Frontal cortex (tissue), 4 donors: ENCODE results near the gene DSCAM. TPM values are rescaled to one million over a fixed set of nuclear protein-coding genes. Genes with fewer than 3 reads are reported as not detected.
"Not testable (repeated sequence)": the region's sequence is repeated elsewhere in the genome, so short reads cannot be mapped to it uniquely, and the experiment has no call there.

Source experiments
- DNase-seq, 2 donors: peaks; one replicate each; pipeline ENCODE4 v3.0.0; 2012; ENCODE audit warnings: low spot score in 2 of 2
- FAIRE-seq: peaks from 2 replicates; lab custom pipeline; 2012; peaks lifted over from hg19 to GRCh38; lab: Jason Lieb, UNC
- total RNA-seq: library from RNA; depleted of rRNA; stranded (reverse); fragments of >200 nt; gene quantifications from one replicate; pipeline ENCODE4 v1.2.3, GENCODE V29; 2014
- donor health status: control.
- donor health status: control.
- donor health status: control.

The DSCAM gene
- total RNA-seq, 1 donor from 2014 or later, result 11.8 TPM

DNA sequence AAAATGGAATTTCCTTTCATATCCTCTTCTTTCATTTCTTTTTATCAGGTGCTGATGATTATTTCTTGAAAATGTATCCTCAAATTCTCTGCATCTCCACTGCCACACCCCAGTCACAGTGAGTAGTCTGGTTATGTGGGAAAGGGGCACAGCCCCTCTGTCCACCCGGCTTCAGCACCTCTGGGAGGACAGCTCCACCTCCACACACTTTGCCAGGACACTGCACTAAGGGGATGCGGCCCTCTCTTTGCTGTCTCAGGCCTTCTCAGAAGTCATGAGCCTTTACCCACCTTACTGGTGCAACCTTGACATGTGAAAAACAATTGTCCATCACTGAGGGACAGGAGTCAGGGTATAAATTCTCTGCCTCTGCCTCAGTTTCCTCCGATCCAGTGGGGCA is 546.7 kb downstream of the DSCAM start:
- FAIRE-seq (no peak), DNase-seq (no peak)

DNA sequence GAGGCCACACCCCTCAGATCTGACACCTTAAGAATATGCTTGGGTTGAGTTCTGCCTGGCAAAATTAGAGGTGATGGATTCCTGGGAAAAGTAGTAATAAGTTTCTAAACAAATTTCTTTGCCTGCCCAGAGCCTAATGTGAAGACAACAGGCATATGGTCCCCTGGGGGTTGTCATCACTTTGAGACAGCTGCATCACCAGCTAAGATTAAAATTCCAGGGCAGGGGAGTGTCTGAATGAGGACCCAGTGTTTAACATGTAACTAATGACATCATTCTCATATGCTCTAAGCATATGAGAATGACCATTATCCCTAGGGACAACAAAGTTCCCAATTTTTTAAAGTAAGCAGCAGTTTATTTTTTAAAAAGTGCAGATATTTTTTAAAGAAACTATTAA is 547.5 kb downstream of the DSCAM start:
- FAIRE-seq, result no peak

DNA sequence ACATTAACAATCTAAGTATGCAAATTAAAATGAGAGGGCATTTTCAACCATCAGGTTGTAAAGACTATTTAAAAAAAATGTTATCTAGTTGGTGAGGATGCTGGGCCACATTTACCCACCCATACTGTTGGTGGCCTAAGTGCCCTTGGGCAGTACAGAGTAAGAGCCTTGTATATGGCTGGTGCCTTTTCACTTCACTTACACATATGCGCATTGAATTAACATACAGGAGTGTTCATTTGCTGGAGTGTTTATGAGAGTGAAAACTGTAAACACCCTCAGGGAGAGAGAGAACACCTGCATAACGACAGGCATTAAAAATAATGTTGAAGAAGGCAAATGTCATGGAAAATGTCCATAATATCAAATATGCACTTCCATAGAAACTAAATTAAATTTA is 552.6 kb downstream of the DSCAM start:
- FAIRE-seq (no peak), DNase-seq (no peak)

More for the DNA sequence above, 547.5 kb downstream of the DSCAM start:
- no peak for DNase-seq

DNA sequence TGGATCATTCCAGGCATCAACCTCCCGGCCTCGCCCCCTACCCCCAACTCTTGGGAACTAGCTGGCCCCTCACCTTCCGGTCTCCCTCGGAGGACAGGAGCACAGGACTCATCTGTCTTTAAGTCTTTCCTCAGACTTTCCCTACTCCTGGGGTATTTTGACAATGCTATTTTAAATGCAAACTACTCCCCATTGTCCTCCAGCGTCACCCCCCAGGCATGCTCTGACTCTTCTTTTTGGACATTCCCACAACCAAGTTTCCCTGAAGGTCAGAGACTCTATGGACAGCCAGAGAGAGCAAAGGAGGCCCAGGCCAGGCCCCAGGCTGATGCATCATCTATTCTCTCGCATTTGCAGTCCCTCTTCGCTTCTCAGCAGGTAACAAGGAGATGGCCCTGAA is 555.4 kb downstream of the DSCAM start:
- DNase-seq (no peak), FAIRE-seq (no peak)

DNA sequence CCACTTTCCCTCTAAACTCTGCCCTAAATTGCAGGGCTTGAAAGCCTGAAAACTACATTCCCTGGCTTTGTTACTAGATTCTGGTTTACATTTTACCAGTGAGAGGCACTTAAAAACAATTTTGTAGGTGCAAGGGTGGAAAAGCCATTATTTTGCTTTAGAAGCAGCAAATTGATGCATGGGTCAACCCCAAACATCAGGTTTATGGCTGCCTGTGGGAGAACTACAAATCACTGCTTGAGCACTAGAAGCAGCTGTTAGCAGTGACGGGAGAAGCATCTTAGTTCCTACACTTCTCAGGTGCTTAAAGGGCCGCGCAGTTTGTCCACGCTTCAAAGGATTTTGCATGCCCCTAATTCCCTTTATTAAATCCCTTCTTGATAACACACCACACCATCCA is 562.5 kb downstream of the DSCAM start:
- no peak for FAIRE-seq

DNA sequence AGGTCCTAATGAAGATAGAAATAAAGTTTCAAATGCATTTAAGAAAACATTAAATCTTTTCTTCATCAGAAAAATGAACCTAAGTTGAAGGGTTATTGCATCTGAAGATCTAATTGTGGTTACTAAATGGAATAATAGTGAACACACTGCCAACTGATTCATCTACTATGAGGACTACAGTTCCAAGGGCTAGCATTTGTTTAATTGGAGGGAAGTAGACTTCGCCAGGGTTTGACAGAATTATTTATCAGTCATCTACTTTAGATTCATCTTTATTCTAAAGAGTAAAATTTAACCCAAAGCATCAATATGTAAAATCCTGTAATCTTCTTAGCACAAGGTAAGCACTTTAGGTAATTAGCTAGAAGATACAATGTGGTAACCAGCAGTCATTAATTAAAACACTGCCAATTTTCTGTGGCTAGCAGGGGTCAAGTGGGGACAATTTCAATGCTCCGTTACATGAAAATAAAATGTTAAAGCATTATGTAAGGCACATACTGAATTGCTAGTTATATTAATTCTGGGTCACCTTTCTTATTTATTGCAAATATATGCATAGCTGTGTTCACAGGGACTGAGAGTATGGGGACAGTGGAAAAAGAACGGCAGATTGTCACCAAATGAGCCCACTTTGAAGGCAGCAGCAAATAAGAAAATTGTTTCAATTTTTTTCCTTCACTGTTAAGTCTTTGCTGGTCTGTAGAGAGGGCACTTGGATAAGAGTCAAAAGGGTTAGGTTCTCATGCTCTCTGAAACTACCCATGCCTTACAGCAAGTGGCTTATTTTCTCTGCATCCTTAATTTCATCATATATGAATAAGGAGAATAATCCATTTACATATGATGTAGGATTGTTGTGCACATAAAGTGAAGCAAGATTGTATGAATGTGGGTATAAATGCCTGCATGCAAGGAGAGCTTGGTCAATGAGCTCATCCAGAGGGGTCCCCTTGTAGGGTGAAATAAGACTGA is 563.8 kb downstream of the DSCAM start:
- FAIRE-seq (no peak), DNase-seq (no peak)

More for the DNA sequence above, 562.5 kb downstream of the DSCAM start:
- DNase-seq, result no peak

DNA sequence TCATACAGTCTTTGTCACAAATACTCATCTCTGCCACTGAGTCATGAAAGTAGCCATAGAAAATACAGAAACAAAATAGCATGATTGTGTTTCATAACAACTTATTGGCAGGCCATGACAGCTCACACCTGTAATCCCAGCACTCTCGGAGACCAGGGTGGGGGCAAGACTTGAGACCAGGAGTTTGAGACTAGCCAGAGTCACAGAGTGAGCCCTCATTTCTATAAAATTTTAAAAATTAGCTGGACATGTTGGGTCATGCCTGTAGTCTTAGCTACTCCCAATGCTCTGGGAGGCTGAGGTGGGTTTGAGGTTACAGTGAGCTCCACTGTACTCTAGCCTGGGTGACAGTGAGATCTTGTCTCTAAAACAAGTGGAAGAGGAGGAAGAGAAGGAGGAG is 568.6 kb downstream of the DSCAM start:
- FAIRE-seq (no peak), DNase-seq (no peak)

DNA sequence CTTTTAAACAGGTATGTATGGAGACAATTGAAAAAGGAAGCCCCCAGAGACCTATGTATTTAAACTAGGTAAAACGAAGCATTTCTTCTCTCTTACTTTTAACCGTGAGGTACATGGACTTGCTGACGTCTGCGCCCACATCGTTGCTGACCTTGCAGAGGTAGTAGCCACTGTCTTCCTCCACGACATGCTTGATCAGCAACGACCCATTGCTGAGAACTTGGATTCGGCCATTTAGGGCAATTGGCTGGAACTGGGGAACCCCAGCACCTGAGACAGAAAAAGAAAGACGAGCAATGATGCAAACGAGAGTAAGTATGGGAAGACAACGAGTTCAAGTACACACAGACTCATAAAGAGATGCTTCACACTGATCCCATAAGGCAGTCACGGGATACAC is 571.0 kb downstream of the DSCAM start:
- FAIRE-seq, result no peak
- no peak for DNase-seq

DNA sequence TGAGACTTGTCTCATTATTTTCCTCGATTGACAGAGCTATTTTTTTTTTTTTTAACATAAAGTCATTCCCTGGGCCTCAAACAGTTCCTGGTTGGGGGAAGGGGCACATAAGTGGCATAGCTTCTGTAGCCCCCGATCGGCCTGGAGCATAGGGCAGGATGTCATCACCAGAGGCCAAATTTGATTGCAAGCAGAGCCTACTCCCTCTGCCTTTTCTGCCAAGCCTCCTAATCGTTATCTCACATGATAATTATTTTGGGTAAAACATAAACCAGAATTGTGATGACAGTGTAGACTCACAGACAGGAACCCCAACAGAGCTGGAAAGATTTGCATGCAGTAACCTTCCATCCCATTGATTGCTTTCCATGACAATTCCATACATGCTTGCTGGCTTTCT is 574.9 kb downstream of the DSCAM start:
- FAIRE-seq, result no peak
- no peak for DNase-seq

DNA sequence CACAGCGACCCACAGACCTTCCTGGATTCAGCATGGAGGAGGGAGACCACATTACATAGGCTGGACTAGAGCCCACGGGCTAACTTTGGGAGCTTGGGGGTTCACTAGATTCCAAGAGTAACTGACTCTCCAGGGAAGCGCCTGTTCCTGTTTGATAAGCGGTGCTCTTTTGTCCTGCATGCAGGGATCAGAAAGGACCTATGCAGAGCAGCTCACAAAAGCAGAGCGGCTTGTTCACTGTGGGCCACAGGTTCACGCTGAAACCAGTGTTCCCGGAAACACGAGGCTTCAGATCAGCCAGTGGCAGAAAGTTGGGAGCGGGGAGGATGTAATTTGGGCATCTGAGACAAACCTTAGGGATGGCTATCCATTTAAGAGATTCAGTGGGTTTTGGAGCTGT is 575.8 kb downstream of the DSCAM start:
- FAIRE-seq (no peak), DNase-seq (no peak)

DNA sequence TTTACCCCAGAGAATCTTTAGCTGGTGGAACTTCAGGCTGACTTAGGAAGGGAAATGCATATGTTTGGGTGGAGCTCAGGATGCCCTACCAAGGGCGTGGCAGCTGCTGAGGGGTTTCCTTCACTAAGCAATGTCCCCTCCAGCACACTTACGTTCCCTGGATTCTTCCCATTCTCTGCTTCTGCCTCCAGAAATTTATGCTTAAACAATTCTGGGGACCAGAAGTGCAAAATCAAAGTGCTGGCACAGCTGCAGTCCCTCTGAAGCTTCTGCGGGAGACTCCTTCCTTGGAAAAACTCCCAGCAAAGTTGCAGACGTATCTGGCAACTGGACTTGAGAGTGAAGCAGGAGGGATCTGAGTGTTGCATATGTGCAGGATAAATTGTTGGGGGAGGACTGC is 576.9 kb downstream of the DSCAM start:
- no peak for FAIRE-seq
- DNase-seq, result no peak

DNA sequence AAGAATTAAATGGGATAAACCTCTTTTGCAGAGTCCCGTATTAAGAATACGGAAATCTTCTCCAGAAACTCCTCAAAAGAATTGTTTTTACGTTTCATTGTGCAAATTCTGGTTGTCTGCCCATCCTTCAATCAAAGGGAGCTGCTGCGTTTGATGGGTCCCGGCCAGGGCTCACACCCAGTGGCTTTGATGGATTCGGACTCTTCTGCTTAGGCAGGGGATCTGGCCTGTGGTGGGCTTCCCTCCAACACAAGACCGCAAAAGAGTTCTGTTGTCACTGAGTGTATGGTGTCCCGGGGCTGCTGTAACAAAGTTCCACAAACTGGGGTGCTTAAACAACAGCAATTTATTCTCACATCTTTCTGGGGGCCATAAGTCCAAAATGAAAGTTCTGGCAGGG is 577.7 kb downstream of the DSCAM start:
- DNase-seq (no peak), FAIRE-seq (no peak)

DNA sequence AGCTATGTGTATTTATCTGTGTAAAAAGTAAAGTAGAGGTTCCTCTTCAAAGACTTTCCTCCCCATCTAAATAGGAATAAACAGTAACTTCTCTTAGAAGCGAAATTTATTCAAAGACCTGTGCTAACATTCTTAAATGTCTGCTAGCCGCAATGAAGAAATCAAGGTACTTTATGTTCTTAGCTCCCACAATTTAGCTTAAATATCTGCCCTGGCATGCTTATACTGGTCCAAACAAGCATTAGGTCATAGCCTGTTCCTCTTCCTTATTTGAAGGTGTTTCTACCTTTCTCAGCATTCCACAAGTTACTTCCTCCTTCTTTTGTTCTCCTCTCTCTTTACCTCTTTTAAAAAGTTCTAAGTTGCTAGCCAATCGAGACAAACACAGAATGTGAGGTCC is 588.5 kb downstream of the DSCAM start:
- FAIRE-seq, DNase-seq: not testable (repeated sequence)

DNA sequence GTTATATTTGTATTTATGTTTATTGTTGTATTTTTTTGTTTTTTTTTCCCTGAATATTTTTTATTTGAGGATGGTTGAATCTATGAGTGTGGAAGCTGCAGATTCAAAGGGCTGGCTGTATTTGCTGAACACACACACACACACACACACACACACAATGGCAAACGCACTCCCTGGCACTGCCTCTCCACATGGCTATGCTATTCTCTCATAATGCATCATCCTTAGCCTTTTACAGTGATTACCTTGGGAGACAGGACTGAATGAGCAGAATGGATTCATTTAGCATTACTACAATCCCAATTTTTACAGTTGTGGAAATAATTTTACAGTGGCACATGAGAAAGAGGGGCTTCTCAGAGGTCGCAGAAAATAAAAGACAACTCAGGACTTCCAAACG is 589.6 kb downstream of the DSCAM start:
- FAIRE-seq (no peak), DNase-seq (no peak)

DNA sequence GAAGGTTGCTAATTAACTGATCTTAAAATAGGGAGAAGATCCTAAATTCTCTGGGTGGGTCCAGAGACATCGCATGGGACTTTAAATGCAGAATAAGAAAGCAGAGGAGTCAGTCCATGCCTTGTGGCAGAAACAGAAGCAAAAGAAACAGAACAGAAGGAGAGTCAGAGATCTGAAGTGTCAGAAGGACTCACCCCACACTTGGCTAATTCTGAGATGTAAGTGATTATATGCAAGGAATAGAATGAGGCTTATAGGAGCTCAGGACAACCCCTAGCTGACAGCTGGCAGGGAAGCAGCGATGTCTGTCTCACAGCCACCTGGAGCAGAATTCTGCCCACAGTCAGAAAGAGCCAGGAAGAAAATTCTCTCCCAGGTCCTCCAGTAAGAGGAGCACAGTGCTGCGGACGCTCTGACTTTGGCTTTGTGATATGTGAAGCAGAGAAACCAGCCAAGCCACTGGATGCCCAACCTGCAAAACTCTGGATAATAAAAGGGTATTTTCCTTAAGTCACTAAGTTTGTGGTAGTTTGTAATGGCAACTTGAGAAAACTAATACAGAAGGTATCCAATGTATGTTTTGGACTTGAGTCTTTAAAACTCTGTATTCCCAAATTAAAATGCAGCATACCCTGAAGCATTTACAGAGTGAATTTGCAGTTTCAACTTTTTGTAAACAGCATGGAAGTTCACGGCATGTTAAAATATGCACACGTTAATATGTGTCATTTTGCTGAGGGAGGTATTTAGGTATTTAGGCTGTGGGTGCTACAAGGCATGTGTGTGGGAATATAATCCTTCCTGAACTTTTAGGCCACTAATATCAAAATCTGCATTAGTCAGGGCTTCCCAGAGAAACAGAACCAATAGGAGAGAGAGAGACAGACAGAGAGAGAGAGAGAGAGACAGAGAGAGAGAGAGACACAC is 591.2 kb downstream of the DSCAM start:
- FAIRE-seq (no peak), DNase-seq (no peak)

DNA sequence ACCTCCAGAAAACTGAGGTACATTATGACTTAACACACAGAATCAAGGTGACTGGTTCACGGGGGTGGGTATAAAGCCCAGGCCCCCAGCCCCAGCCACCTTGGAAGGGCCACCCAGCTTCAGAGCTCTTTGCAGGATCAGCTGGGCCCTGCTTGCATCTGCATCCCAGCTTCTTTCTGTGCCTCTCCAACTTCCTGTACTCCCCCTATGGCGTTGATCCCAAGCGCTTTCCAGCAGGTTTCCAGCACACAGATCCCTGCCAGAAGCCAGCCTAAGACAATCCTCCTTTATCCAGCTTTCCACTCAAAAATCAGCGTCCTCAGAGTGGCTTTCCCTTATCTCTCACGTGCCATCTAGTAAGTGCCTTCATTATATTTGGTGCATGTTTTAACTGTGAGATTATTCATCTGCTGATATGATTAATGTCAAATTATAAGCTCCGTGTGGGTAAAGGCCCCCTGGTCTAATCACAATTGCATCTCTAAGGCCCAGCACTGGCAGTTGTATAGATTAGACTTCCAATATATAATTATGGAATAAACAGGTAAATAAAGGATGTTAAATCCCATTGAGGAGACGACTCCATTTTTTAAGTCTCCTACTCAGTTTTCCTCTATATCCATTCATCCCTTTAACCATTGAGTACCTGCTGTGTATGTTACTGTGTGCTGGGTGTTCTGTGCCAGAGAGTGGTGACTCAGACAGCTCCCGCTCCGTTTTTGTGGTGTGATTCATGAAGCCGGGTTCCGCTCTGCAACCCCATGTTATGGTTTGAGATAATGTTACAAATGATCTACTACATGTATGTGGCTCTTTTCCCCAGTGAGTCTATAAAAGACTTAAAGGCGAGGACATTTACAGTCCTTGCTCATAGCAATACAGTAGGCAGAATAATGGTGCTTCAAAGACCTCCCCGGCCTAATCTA is 592.2 kb downstream of the DSCAM start:
- no peak for FAIRE-seq
- DNase-seq, result peak in 1 of 2 donors; percentile 13

DNA sequence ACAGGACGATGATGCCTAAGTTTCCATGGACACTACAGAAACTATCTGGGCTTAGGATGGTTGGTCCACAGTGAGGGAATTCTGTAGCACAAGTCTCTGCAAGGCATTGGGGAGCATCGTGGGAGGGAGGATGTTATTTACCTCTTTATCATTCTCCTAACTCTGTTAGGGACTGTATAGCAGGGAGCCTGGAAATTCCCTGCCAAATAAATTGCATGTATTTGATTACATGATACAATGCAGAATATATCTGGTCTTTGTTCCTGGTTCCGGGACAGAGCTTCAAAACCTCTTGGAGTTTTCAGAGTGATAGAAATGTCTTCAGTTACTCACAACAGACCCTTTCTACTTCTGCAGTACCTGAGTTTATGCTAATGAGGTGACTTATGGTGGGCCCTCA is 593.8 kb downstream of the DSCAM start:
- FAIRE-seq (no peak), DNase-seq (no peak)

DNA sequence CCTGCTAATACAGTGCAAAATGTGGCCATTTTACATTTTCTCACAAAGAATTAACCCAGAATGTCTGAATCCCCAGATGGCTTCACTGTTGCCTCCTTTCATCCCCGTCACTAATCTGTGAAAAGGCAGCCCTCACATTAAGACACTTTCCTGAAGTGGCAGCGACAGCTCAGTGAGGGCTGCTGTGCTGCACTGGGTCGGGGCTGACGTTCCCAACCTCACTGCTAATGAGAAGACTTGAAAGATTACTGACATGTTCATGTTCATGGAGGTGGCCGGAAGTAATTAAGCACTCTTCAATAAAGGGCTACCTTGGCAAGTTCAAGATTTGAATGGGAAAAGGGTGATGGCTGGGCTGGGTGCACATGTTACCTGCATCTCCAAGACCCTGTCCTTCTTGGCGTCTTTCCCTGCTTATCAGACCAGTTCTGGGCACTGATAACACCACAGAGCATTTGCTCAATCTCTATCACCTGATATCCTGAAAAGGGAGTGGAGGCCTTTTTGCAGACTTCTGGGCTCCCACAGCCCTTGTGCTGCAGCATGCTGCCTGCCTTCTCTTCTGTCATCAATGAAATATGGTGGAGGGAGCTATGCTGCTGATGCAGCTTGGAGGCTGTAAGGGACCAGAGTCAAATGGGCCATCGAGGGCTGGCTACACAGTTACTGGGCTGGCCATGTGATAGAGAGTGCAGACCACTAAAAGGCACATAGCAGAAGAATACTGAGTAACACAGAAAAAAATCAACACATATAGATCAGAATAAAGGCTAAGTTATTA is 596.3 kb downstream of the DSCAM start:
- no peak for DNase-seq
- no peak for FAIRE-seq

DNA sequence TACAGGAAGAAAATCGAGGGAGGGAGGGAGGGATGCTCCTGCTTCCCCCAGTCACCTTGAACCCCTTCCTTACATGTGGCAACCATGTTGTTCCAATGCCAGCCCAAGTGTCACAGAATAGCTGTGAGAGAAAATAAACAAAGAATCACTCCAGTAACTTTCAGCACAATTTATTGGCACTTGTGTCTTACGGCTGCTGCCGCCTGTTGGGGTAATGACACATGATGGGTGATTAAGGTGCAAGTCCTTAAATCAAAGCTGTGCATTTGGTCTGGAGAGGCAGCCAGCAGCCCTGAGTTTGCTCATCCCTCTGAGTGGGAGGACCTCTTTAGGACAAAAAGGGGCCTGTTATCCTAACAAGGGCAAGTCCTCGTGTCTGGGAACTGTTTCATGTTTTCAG is 602.0 kb downstream of the DSCAM start:
- no peak for DNase-seq
- no peak for FAIRE-seq
